Endothelial cell of umbilical vein (primary cell): ENCODE results near the gene TGIF1. TPM values are rescaled to one million over a fixed set of nuclear protein-coding genes. Genes with fewer than 3 reads are reported as not detected.

ENCODE experiments used
- BruUV-seq: library from RNA; stranded (reverse); fragments of 400-500 nt; replicated peaks from 2 replicates; lab custom pipeline; 2021; lab: Mats Ljungman, UMichigan
- CTCF ChIA-PET: fragments of 300-600, 350-600 bp; sonication (Branson Sonifier 250); formaldehyde crosslinking; loops from one replicate; lab custom pipeline; 2021; ENCODE audit warnings: antibody characterized with exemption, inconsistent platforms; lab: Charles Lee
- POLR2A ChIA-PET: fragments of 300-600, 350-600 bp; sonication (Branson Sonifier 250); formaldehyde crosslinking; loops from one replicate; lab custom pipeline; 2021; ENCODE audit warnings: antibody characterized with exemption, inconsistent platforms; lab: Charles Lee
- DNase-seq: peaks from one replicate; pipeline ENCODE4 v3.0.0-alpha.2; 2011; ENCODE audit warnings: low read depth, low spot score
- FAIRE-seq: peaks from 2 replicates; lab custom pipeline; 2011; peaks lifted over from hg19 to GRCh38; lab: Jason Lieb, UNC
- H2AFZ ChIP-seq: 2 replicates; pipeline ENCODE4 v1.6.0; 2012; ENCODE audit warnings: low read depth, low read length, control low read depth, inconsistent platforms
- H3K27ac ChIP-seq: 2 replicates; pipeline ENCODE4 v1.5.1; 2011; ENCODE audit warnings: low read depth, mild to moderate bottlenecking, control low read depth, low read length, moderate library complexity; ENCODE audit not compliant: insufficient read depth
- H3K27me3 ChIP-seq, 2 experiments: 2 replicates each; pipeline versions ENCODE4 v1.6.0 to v1.6.1; 2011; ENCODE audit warnings: low read length in 2 of 2, mixed read lengths in 1 of 2; ENCODE audit not compliant: control insufficient read depth in 2 of 2, insufficient read depth in 2 of 2
- H3K36me3 ChIP-seq, 2 experiments: 2 replicates in 1 of 2; 3 replicates in 1 of 2; pipeline ENCODE4 v1.5.1; 2011; ENCODE audit warnings: low read length in 2 of 2, mild to moderate bottlenecking in 1 of 2, moderate library complexity in 1 of 2; ENCODE audit not compliant: control insufficient read depth in 2 of 2, insufficient read depth in 2 of 2; ENCODE audit errors: extremely low read depth in 1 of 2
- H3K4me1 ChIP-seq: 3 replicates; pipeline ENCODE4 v1.5.1; 2011; ENCODE audit warnings: mild to moderate bottlenecking, low read length; ENCODE audit not compliant: control insufficient read depth, insufficient read depth; ENCODE audit errors: extremely low read depth
- H3K4me2 ChIP-seq: 2 replicates; pipeline ENCODE4 v1.6.1; 2011; ENCODE audit warnings: low read length, control low read depth, mixed read lengths; ENCODE audit not compliant: insufficient read depth
- H3K4me3 ChIP-seq, 3 experiments: fragments of 200-600 bp in 1 of 3; sonication (generic), shearing (Covaris generic) in 1 of 3; replicated peaks in 1 of 3; 2 replicates each; pipeline ENCODE4 v1.5.1; 2011 to 2016; ENCODE audit warnings: control low read depth in 3 of 3, low read length in 3 of 3, mild to moderate bottlenecking in 2 of 3, inconsistent platforms in 1 of 3, low read depth in 1 of 3, moderate library complexity in 1 of 3; ENCODE audit not compliant: insufficient read depth in 1 of 3
- H3K79me2 ChIP-seq: 2 replicates; pipeline ENCODE4 v1.6.0; 2012; ENCODE audit warnings: low read length, inconsistent platforms; ENCODE audit not compliant: control insufficient read depth, insufficient read depth
- H3K9ac ChIP-seq: replicated peaks from 2 replicates; pipeline ENCODE3; 2011; ENCODE audit warnings: low read length, control low read depth; ENCODE audit not compliant: insufficient read depth; ENCODE audit errors: extremely low read depth
- H3K9me1 ChIP-seq: replicated peaks from 3 replicates; pipeline ENCODE4 v1.6.0; 2011; ENCODE audit warnings: mild to moderate bottlenecking, low read length; ENCODE audit not compliant: control insufficient read depth, insufficient read depth; ENCODE audit errors: extremely low read depth
- H3K9me3 ChIP-seq: replicated peaks from 2 replicates; pipeline ENCODE4 v1.5.1; 2012; ENCODE audit warnings: low read length, inconsistent platforms; ENCODE audit not compliant: control insufficient read depth, insufficient read depth
- H4K20me1 ChIP-seq: replicated peaks from 2 replicates; pipeline ENCODE3; 2011; ENCODE audit warnings: mild to moderate bottlenecking, low read length; ENCODE audit not compliant: control insufficient read depth, insufficient read depth; ENCODE audit errors: extremely low read depth
- CTCF ChIP-seq, 2 donors: IDR thresholded peaks; 1 replicate in 1 of 2; 2 replicates in 1 of 2; pipeline ENCODE4 v1.5.1; 2011; ENCODE audit warnings: low read length in 2 of 2, mild to moderate bottlenecking in 2 of 2, moderate library complexity in 2 of 2, control low read depth in 1 of 2, inconsistent platforms in 1 of 2, low read depth in 1 of 2; ENCODE audit not compliant: insufficient read depth in 1 of 2; ENCODE audit errors: extremely low read depth in 1 of 2
- EZH2 ChIP-seq: IDR thresholded peaks from 2 replicates; pipeline ENCODE4 v1.6.1; 2012; ENCODE audit warnings: borderline replicate concordance, low read depth, mild to moderate bottlenecking, moderate library complexity, low read length, inconsistent platforms; ENCODE audit not compliant: severe bottlenecking
- FOS ChIP-seq: IDR thresholded peaks from 2 replicates; pipeline ENCODE4 v1.6.1; 2011; ENCODE audit warnings: mild to moderate bottlenecking, low read length, moderate library complexity, borderline replicate concordance; ENCODE audit not compliant: insufficient read depth
- GATA2 ChIP-seq: IDR thresholded peaks from 2 replicates; pipeline ENCODE4 v1.7.0; 2011; ENCODE audit warnings: low read depth, mild to moderate bottlenecking, moderate library complexity, mixed read lengths, low read length; ENCODE audit not compliant: insufficient read length, insufficient read depth
- JUN ChIP-seq: IDR thresholded peaks from 2 replicates; pipeline ENCODE4 v1.6.1; 2011; ENCODE audit warnings: borderline replicate concordance, low read depth; ENCODE audit not compliant: insufficient read length, insufficient read depth
- MAX ChIP-seq: IDR thresholded peaks from 2 replicates; pipeline ENCODE4 v1.6.1; 2011; ENCODE audit not compliant: insufficient read depth, insufficient read length
- MYC ChIP-seq: IDR thresholded peaks from one replicate; pipeline ENCODE4 v1.6.1; 2011; ENCODE audit warnings: mild to moderate bottlenecking, low read depth, low read length
- POLR2A ChIP-seq: IDR thresholded peaks from 2 replicates; pipeline ENCODE4 v1.6.1; 2012; ENCODE audit warnings: low read depth, mild to moderate bottlenecking, control low read depth, low read length
- POLR2AphosphoS5 ChIP-seq: IDR thresholded peaks from 2 replicates; pipeline ENCODE4 v1.6.1; 2012; ENCODE audit warnings: low read depth, mild to moderate bottlenecking, control low read depth, low read length, moderate library complexity; ENCODE audit not compliant: insufficient read depth
- dilution Hi-C: fragments of 300-500 bp; cut with MboI; formaldehyde crosslinking; loops from one replicate; pipeline ENCODE4 v1.15.0; 2019; ENCODE audit warnings: low sequenced_read_pairs; ENCODE audit not compliant: extremely low pct_ligation_motif_present
- intact Hi-C: fragments of 100-400 bp; cut with micrococcal nuclease; formaldehyde crosslinking; loops from one replicate; pipeline ENCODE4 v1.10.0; 2022
- polyA plus RNA-seq, 4 experiments: library from polyadenylated mRNA; depleted of rRNA in 3 of 4; stranded (reverse) in 3 of 4; unstranded in 1 of 4; fragments of >200 nt; gene quantifications; 2 replicates each; pipeline versions ENCODE4 v1.2.1 to v1.2.3, GENCODE V29; 2011 to 2012; ENCODE audit warnings: missing spikeins in 1 of 4
- total RNA-seq: library from RNA; stranded (reverse); gene quantifications from 2 replicates; pipeline ENCODE4 v1.2.3, GENCODE V29; 2021

TGIF1 gene
- total and polyA plus RNA-seq, 2 donors (not counting 3 experiments of a cell fraction or from before 2014, with no cell fraction given): 75.6 to 96.6 TPM

GRCh38 chr18:3425446-3425845 is 24.5 kb upstream of the TGIF1 start:
- ChIA-PET CTCF (no interaction called here), POLR2A (no interaction called here)
- no peaks in the 10 kb centered on the region for H3K36me3 ChIP-seq
- dilution Hi-C loops (no loop called here), intact Hi-C loops (no loop called here)
- no peaks in the 10 kb centered on the region for H4K20me1 ChIP-seq
- H3K4me2 ChIP-seq: no peak overlapping the region
- TF ChIP-seq CTCF (IDR thresholded peaks at IDR 0.05; ENCODE audit: extremely low read depth in 1 of 2, insufficient read depth in 1 of 2, low read depth in 1 of 2, low read length in 2 of 2): no peak
- no peak for TF ChIP-seq JUN
- no peak for TF ChIP-seq MAX
- no peak for TF ChIP-seq GATA2
- TF ChIP-seq POLR2AphosphoS5: no peak
- TF ChIP-seq EZH2: no peak
- TF ChIP-seq FOS: no peak
- no peak for TF ChIP-seq MYC
- TF ChIP-seq POLR2A: no peak
- no peaks in the 10 kb centered on the region for H3K9me3 ChIP-seq
- H2AFZ ChIP-seq: no peak overlapping the region
- H3K9me1 ChIP-seq: no peaks in the 10 kb centered on the region
- no peaks in the 10 kb centered on the region for H3K4me1 ChIP-seq
- H3K79me2 ChIP-seq: no peaks in the 10 kb centered on the region
- H3K9ac ChIP-seq: no peak overlapping the region
- BruUV-seq: no TSS peak
- H3K27ac ChIP-seq: no peak overlapping the region
- FAIRE-seq (no peak), DNase-seq (no peak)
- no peaks in the 10 kb centered on the region for H3K27me3 ChIP-seq
- no peak overlapping the region for H3K4me3 ChIP-seq
